GM21381 (cell line): Measurements from ENCODE around the gene GLA.

Experiments
- ATAC-seq: cut with Tn5 transposase; IDR thresholded peaks from one replicate; pipeline ENCODE4 v1.9.1; 2021; ENCODE audit warnings: mild to moderate bottlenecking, moderate library complexity; ENCODE audit not compliant: unreplicated experiment

Gene GLA

DNA sequence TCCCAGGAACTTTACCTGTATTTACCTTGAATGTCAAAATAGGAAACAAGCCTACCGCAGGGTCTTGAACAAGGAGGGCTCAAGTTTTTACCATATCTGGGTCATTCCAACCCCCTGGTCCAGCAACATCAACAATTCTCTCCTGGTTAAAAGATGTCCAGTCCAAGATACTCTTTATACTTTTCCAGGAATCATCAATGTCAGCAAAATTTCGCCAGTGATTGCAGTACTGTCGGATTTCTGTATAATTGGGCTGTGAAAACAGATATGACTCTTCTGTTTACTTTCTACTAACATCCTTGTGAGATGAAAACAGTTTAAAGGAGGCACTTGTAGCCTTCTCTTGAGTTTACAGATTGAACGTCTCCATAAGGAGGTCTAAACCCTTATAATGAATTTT is 9.0 kb downstream of the GLA start:
- ATAC-seq, result no peak

- ATAC-seq, result no peak
Measured at GRCh38 chrX:101397779-101398178, 9.9 kb downstream of the GLA start.

GRCh38 chrX:101395789-101396188 is 11.9 kb downstream of the GLA start:
- no peak for ATAC-seq

GRCh38 chrX:101394372-101394771 is 13.4 kb downstream of the GLA start:
- ATAC-seq, result no peak

- ATAC-seq, result no peak
Measured at GRCh38 chrX:101393530-101394305, 14.0 kb downstream of the GLA start.

- no peak for ATAC-seq
Measured at GRCh38 chrX:101391831-101392230, 15.9 kb downstream of the GLA start.

- peak; percentile 83 for ATAC-seq
Measured at GRCh38 chrX:101390664-101391525, 16.8 kb downstream of the GLA start, which contains the start of gene RPL36A. Gene RPL36A (plus strand): TSS chrX:101391011. CDS start chrX:101391044, 33 bp downstream.

DNA sequence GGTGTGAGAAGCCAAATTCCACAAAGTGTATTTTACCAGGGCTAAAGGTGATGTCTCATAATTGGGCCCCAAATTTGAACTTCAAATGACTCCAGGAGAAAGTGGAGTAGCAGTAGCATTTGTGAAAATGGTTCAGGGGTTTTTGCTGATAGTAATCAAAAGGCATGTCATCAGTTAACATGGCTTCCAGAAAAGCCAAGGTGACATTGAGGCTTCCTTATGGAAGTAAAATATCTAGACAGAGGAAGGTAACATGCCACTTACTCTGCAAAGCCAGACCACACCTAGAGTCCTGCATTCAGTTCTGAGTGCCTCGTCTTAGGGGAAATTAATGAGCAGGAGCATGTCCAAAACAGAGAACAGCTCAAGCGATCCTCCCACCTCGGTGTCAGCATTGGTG is 19.1 kb downstream of the GLA start:
- ATAC-seq, result no peak

GRCh38 chrX:101386542-101386885 is 21.2 kb downstream of the GLA start:
- ATAC-seq, result no peak

- ATAC-seq, result peak; percentile 59
Measured at GRCh38 chrX:101385795-101386541, 21.8 kb downstream of the GLA start, which contains the start of gene BTK. Gene BTK (minus strand): TSS chrX:101386191. CDS start chrX:101375284, 10,907 bp downstream.

GRCh38 chrX:101385026-101385684 is 22.6 kb downstream of the GLA start:
- ATAC-seq, result no peak

- ATAC-seq, result peak; percentile 70
Measured at GRCh38 chrX:101383679-101384205, 24.0 kb downstream of the GLA start.

DNA sequence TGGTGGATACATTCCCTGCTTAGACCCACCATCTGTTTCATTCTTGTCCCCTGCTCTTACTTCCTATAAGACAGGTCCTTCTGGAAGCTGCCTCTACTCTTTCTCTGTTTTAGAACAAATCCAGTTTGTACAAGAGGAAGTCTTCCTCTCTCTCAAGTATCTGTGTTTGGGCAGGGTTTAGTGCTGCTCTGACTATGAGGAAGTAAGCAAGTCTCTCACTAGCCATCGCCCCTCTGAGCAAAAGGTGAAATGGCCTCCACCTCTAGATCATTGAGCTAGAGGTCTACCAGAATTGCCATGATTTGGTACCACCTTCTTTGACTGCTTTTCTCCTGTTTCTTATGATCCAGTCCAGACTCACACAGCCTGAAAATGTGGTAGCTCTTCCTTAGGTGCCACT is 30.2 kb downstream of the GLA start:
- no peak for ATAC-seq

- no peak for ATAC-seq
Measured at GRCh38 chrX:101370888-101371504, 36.7 kb downstream of the GLA start.

GRCh38 chrX:101369687-101370086 is 38.0 kb downstream of the GLA start:
- no peak for ATAC-seq

- no peak for ATAC-seq
Measured at GRCh38 chrX:101368800-101369199, 38.9 kb downstream of the GLA start.

DNA sequence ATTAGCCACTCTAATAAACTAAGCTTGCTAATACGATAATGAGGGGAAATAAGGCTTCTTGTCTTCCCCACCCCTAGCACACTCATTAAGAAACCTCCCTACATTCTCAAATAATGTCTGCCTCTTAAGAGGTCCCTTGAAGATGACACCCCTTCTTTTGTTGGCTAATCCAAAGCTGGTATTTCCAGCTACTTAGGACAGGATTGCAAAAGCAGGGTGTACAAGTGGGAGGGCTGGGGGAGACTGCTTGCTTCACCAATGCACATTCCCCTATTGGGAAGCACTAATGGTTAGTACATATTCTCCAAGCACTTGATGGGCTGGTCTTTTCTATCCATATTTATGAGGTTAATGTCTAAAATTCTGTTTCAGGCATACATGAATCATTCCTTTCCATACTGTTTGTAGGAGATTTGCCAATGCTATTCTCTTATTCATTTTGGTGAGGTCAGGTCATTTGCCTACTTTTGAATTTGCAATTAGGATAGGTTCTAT is 42.4 kb downstream of the GLA start:
- no peak for ATAC-seq

GRCh38 chrX:101362757-101363156 is 45.0 kb downstream of the GLA start:
- no peak for ATAC-seq

GRCh38 chrX:101362116-101362515 is 45.6 kb downstream of the GLA start:
- ATAC-seq, result no peak

DNA sequence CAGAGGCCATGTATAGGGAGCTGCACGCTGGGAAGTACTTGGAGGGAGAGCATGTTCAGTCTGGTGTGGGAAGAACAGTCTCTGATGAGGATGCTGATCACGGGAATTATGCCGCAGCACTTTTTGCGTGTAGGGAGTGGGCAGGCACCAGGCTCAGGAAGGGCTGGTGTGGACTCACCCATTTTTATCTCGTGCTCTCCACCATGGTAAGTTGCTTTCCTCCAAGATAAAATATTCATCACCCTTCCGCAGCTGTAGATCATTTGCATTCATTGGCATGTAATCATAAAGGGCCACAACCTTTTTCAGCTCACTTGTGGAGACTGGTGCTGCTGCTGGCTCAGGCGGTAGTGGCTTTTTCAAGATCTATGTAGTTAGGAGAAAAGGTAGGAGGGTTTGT is 47.3 kb downstream of the GLA start:
- no peak for ATAC-seq
